ENCODE measurements around the gene PRKCH. TPM values are rescaled to one million over a fixed set of nuclear protein-coding genes. Genes with fewer than 3 reads are reported as not detected.

PRKCH gene
- total and polyA plus RNA-seq, 2 of the 13 experiments (the other 11 are each of a cell fraction or from before 2014, with no cell fraction given), result 0.48 to 1.3 TPM

DNA sequence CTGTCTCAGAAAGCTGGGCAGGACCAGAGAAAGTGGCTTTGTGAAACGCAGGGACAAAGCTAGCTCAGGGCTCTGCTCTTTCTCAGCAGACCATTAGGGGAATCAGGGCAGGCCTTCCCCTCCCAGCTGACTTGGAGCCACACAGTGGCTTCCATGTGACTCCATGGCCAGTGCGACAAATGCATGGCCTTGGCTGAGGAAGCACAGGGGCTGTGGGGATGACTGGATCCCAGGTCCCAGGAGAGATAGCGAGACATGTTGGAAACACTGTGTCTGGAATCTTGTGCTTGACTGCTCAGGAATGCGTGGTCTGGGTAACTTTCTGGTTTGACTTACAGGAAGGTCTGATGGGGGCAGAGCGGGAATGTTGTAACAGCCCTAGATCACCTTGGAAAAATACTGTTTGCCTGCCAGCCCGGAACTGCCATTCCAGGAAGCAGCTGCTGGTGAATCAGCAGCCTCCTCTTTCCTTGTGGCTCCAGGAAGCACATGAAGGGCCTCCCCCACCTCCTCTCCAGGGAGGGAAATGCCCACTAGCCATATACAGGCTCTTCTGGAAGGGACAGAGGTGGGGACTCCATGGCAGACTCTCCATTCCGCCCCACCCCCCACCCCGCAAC, 240.4 kb downstream of the PRKCH start (continued):
- TF ChIP-seq HMGXB4 (CRISPR knock-in tag; IDR thresholded peaks at IDR 0.05; ENCODE audit: borderline replicate concordance in 1 of 2, low read depth in 1 of 2) (peak; percentile 49 to 82; a peak in 2 of 4 replicates), ZNF780A (CRISPR knock-in tag; IDR thresholded peaks at IDR 0.05) (no peak), HHEX (CRISPR knock-in tag; IDR thresholded peaks at IDR 0.05) (no peak), SRSF4 (IDR thresholded peaks at IDR 0.05; ENCODE audit: low read depth, low read length, poor library complexity, severe bottlenecking) (no peak), HNRNPLL (IDR thresholded peaks at IDR 0.05; ENCODE audit: low read depth, low read length, poor library complexity, severe bottlenecking) (no peak), DRAP1 (CRISPR knock-in tag; IDR thresholded peaks at IDR 0.05) (peak; percentile 67; the same call in 1 of the 2 replicates), FIP1L1 (IDR thresholded peaks at IDR 0.05; ENCODE audit: borderline replicate concordance, insufficient read depth, low read depth, low read length) (no peak), ZNF749 (CRISPR knock-in tag; IDR thresholded peaks at IDR 0.05; ENCODE audit: borderline replicate concordance) (0 out of 2 replicates have a peak, but pooled peaks have one; percentile 52), MYC (CRISPR knock-in tag; IDR thresholded peaks at IDR 0.05; ENCODE audit: borderline replicate concordance) (peak; percentile 80), ZNF18 (CRISPR knock-in tag; IDR thresholded peaks at IDR 0.05; ENCODE audit: insufficient replicate concordance) (no peak), SKI (IDR thresholded peaks at IDR 0.05; ENCODE audit: partially characterized antibody) (peak; percentile 82), MEF2D (CRISPR knock-in tag; IDR thresholded peaks at IDR 0.05) (peak; percentile 39), JUNB (CRISPR knock-in tag; IDR thresholded peaks at IDR 0.05; ENCODE audit: borderline replicate concordance) (no peak), ZNF772 (CRISPR knock-in tag; IDR thresholded peaks at IDR 0.05) (peak; percentile 85), KLF11 (CRISPR knock-in tag; IDR thresholded peaks at IDR 0.05) (peak; percentile 31; the same call in 1 of the 2 replicates), ZNF878 (CRISPR knock-in tag; IDR thresholded peaks at IDR 0.05) (peak; percentile 85), GATAD2A (CRISPR knock-in tag; IDR thresholded peaks at IDR 0.05) (peak; percentile 95)
- TF ChIP-seq, protein P1, sequence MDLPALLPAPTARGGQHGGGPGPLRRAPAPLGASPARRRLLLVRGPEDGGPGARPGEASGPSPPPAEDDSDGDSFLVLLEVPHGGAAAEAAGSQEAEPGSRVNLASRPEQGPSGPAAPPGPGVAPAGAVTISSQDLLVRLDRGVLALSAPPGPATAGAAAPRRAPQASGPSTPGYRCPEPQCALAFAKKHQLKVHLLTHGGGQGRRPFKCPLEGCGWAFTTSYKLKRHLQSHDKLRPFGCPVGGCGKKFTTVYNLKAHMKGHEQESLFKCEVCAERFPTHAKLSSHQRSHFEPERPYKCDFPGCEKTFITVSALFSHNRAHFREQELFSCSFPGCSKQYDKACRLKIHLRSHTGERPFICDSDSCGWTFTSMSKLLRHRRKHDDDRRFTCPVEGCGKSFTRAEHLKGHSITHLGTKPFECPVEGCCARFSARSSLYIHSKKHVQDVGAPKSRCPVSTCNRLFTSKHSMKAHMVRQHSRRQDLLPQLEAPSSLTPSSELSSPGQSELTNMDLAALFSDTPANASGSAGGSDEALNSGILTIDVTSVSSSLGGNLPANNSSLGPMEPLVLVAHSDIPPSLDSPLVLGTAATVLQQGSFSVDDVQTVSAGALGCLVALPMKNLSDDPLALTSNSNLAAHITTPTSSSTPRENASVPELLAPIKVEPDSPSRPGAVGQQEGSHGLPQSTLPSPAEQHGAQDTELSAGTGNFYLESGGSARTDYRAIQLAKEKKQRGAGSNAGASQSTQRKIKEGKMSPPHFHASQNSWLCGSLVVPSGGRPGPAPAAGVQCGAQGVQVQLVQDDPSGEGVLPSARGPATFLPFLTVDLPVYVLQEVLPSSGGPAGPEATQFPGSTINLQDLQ (CRISPR knock-in tag; IDR thresholded peaks at IDR 0.05), result peak; percentile 54; the same call in 1 of the 2 replicates
- TF ChIP-seq, protein P2, sequence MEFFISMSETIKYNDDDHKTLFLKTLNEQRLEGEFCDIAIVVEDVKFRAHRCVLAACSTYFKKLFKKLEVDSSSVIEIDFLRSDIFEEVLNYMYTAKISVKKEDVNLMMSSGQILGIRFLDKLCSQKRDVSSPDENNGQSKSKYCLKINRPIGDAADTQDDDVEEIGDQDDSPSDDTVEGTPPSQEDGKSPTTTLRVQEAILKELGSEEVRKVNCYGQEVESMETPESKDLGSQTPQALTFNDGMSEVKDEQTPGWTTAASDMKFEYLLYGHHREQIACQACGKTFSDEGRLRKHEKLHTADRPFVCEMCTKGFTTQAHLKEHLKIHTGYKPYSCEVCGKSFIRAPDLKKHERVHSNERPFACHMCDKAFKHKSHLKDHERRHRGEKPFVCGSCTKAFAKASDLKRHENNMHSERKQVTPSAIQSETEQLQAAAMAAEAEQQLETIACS (CRISPR knock-in tag; IDR thresholded peaks at IDR 0.05), result no peak
- TF ChIP-seq, protein P3, sequence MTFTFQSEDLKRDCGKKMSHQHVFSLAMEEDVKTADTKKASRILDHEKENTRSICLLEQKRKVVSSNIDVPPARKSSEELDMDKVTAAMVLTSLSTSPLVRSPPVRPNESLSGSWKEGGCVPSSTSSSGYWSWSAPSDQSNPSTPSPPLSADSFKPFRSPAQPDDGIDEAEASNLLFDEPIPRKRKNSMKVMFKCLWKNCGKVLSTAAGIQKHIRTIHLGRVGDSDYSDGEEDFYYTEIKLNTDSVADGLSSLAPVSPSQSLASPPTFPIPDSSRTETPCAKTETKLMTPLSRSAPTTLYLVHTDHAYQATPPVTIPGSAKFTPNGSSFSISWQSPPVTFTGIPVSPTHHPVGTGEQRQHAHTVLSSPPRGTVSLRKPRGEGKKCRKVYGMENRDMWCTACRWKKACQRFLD (CRISPR knock-in tag; IDR thresholded peaks at IDR 0.05; ENCODE audit: borderline replicate concordance), result no peak
